ENCODE data around the gene TIA1. TPM values are rescaled to one million over a fixed set of nuclear protein-coding genes. Genes with fewer than 3 reads are reported as not detected.
"Not testable (repeated sequence)": the region's sequence is repeated elsewhere in the genome, so short reads cannot be mapped to it uniquely, and the experiment has no call there.

TIA1 gene
- total RNA-seq, 6 donors from 2014 or later: 51.4 to 292 (median 101) TPM

DNA sequence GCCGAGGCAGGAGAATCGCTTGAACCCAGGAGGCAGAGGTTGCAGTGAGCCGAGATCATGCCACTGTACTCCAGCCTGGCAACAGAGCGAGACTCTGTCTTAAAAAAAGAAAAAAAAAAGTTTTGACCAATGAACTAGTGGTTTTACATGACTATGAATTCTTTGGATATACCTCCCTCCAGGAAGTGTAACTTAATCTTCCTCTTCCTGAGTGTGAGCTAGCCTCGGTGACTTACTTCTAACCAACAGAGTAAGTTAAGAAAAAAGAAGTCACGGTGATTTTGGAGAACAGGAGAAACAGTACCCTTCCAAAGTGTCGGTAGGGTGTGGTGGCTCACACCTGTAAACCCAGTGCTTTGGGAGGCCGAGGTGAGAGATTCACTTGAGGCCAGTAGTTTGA, 7.1 kb downstream of the TIA1 start:
- WGBS, 2 donors: 85 to 86% methylated on average over 8 of the region's 8 CpGs
- Histone ChIP-seq H3K4me3 (no peak overlapping the region), H3K36me3 (peaks cover 0 to 14% (median 2%) of the 10 kb centered on the region in 4 donors), H3K27ac (no peak overlapping the region), H3K27me3 (no peaks in the 10 kb centered on the region), H3K9me3 (no peaks in the 10 kb centered on the region), H3K4me1 (peaks cover 29 to 44% (median 37%) of the 10 kb centered on the region in 4 donors)
- TF ChIP-seq, protein P1, sequence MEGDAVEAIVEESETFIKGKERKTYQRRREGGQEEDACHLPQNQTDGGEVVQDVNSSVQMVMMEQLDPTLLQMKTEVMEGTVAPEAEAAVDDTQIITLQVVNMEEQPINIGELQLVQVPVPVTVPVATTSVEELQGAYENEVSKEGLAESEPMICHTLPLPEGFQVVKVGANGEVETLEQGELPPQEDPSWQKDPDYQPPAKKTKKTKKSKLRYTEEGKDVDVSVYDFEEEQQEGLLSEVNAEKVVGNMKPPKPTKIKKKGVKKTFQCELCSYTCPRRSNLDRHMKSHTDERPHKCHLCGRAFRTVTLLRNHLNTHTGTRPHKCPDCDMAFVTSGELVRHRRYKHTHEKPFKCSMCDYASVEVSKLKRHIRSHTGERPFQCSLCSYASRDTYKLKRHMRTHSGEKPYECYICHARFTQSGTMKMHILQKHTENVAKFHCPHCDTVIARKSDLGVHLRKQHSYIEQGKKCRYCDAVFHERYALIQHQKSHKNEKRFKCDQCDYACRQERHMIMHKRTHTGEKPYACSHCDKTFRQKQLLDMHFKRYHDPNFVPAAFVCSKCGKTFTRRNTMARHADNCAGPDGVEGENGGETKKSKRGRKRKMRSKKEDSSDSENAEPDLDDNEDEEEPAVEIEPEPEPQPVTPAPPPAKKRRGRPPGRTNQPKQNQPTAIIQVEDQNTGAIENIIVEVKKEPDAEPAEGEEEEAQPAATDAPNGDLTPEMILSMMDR (IDR thresholded peaks at IDR 0.05): no peak
- TF ChIP-seq POLR2A (IDR thresholded peaks at IDR 0.05) (no peak), EP300 (IDR thresholded peaks at IDR 0.05) (no peak)
- ATAC-seq (ENCODE audit: low FRiP score in 2 of 2): no peak
- DNase-seq: no peak

DNA sequence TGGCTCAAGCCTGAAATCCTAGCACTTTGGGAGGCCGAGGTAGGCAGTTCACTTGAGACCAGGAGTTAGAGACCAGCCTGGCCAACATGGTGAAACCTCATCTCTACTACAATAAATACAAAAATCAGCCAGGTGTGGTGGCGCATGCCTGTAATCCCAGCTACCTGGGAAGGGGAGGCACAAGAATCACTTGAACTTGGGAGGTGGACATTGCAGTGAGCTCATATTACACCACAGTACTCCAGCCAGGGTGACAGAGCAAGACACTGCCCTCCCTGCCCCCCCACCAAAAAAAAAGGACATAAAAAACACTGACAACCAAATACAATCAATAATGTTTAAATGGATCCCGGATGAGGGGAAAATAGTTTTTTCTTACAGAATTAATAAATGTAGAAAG, 7.8 kb downstream of the TIA1 start:
- WGBS, 2 donors: 90 to 96% methylated on average over 3 of the region's 3 CpGs
- Histone ChIP-seq H3K4me3 (no peak overlapping the region), H3K36me3 (peaks cover 0 to 18% (median 3%) of the 10 kb centered on the region in 4 donors), H3K27ac (no peak overlapping the region), H3K27me3 (no peaks in the 10 kb centered on the region), H3K9me3 (no peaks in the 10 kb centered on the region), H3K4me1 (peaks cover 21 to 37% (median 29%) of the 10 kb centered on the region in 4 donors)
- TF ChIP-seq EP300 (IDR thresholded peaks at IDR 0.05): no peak
- TF ChIP-seq, protein P1 (IDR thresholded peaks at IDR 0.05): no peak
- DNase-seq (no peak), ATAC-seq (ENCODE audit: low FRiP score in 2 of 2) (no peak)

DNA sequence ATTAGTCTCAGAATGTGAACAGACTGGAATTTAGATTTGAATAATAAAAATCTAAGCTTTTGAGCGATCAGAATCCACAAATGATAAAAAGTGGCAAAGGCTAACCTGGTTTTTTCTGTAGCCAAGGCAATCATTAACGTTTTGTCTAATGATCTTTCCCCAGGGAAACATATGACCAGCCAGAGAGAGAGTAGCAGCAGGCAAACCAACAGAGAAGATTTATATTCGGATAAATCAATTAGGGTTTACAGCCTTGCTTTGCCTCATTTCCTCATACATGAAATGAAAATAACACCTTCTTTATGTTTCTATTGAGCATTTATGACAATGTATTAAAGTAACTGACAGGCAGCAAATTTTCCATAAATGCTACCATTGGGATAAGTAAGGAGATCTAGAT, 14.5 kb downstream of the TIA1 start:
- Histone ChIP-seq H3K4me3 (no peak overlapping the region), H3K4me1 (peaks cover 0 to 4% (median 0%) of the 10 kb centered on the region in 4 donors), H3K27me3 (no peaks in the 10 kb centered on the region), H3K27ac (no peak overlapping the region), H3K9me3 (no peaks in the 10 kb centered on the region), H3K36me3 (peaks cover 26 to 75% (median 45%) of the 10 kb centered on the region in 4 donors)
- TF ChIP-seq POLR2AphosphoS5 (IDR thresholded peaks at IDR 0.05): no peak
- TF ChIP-seq, protein P1 (IDR thresholded peaks at IDR 0.05): no peak
- no peak for TF ChIP-seq EP300 (IDR thresholded peaks at IDR 0.05)
- no peak for TF ChIP-seq POLR2A (IDR thresholded peaks at IDR 0.05)
- no peak for ATAC-seq (ENCODE audit: low FRiP score in 2 of 2)
- no peak for DNase-seq
- 79 to 80% methylated on average over 3 of the region's 3 CpGs for WGBS, 2 donors

DNA sequence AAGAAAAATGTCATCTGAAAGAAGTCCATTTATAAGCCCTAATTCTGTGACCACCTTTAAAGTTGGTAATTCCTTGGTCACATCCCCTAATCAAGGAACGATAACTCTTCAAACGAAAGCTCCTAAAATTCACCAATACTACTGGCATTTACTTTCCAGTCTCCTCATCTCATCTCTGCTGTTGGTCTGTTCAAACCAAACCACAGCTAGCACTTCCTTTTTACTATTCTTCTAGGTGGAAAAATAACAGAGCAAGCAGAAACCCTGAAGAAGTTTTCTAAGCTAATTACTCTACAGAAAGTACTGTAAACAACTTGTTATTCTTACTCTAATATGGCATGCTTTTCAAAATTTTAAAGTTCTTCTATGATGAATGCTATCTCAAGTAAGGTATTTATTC, 21.6 kb downstream of the TIA1 start:
- Histone ChIP-seq H3K4me3 (no peak overlapping the region), H3K9me3 (no peaks in the 10 kb centered on the region), H3K27ac (no peak overlapping the region), H3K36me3 (peaks cover 37 to 99% (median 72%) of the 10 kb centered on the region in 4 donors), H3K4me1 (no peaks in the 10 kb centered on the region), H3K27me3 (no peaks in the 10 kb centered on the region)
- DNase-seq: no peak
- WGBS, 2 donors: 80 to 84% methylated on average over 2 of the region's 2 CpGs
- ATAC-seq (ENCODE audit: low FRiP score in 2 of 2): no peak
- TF ChIP-seq, protein P1 (IDR thresholded peaks at IDR 0.05): no peak
- TF ChIP-seq EP300 (IDR thresholded peaks at IDR 0.05) (no peak), POLR2A (IDR thresholded peaks at IDR 0.05) (no peak), POLR2AphosphoS5 (IDR thresholded peaks at IDR 0.05) (no peak)

DNA sequence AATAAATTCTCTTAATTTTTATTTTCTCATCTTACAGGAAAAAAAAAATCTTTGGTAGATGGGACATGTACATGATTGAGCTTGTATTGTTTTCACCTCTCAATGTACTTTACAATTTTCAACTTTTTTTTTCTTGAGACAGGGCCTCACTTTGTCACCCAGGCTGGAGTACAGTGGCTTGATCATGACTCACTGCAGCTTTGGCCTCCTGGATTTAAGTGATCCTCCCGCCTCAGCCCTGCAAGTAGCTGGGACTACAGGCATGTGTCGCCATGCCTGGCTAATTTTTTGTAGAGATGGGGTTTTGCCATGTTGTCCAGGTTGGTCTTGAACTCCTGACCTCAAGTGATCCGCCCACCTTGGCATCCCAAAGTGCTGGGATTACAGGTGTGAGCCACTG, 25.1 kb downstream of the TIA1 start:
- H3K4me1 ChIP-seq; H3K27me3 ChIP-seq; DNase-seq; ATAC-seq (ENCODE audit: low FRiP score in 2 of 2); H3K9me3 ChIP-seq; H3K4me3 ChIP-seq; H3K27ac ChIP-seq: not testable (repeated sequence)
- peaks cover 27 to 99% (median 72%) of the 10 kb centered on the region in 4 donors for H3K36me3 ChIP-seq
- WGBS, 2 donors: 98% methylated on average over 3 of the region's 3 CpGs
